ENCODE measurements around the gene NFASC.

Gene NFASC

GRCh38 chr1:205002705-205003104 is 132.0 kb downstream of the NFASC start:
- no peak overlapping the region for H3K9ac ChIP-seq (ENCODE audit: low read length)

GRCh38 chr1:205003358-205004131 is 132.9 kb downstream of the NFASC start:
- no peaks in the 10 kb centered on the region for H3K9me3 ChIP-seq (ENCODE audit: low read length)
- H3K27ac ChIP-seq (ENCODE audit: low read depth, low read length): no peak overlapping the region
- H3K27me3 ChIP-seq (ENCODE audit: control insufficient read depth in 1 of 2, insufficient read depth in 2 of 2, low read length in 2 of 2): no peaks in the 10 kb centered on the region
- H3K4me3 ChIP-seq (ENCODE audit: low read depth in 1 of 2, low read length in 2 of 2): no peak overlapping the region
- H3K9ac ChIP-seq (ENCODE audit: low read length): no peak overlapping the region
- H3K36me3 ChIP-seq (ENCODE audit: insufficient read depth, low read length): no peaks in the 10 kb centered on the region
- H3K4me1 ChIP-seq (ENCODE audit: insufficient read depth, low read length): peaks cover 6% of the 10 kb centered on the region

More at GRCh38 chr1:205002705-205003104, 132.0 kb downstream of the NFASC start:
- H3K27me3 ChIP-seq (ENCODE audit: control insufficient read depth in 1 of 2, insufficient read depth in 2 of 2, low read length in 2 of 2): no peaks in the 10 kb centered on the region
- no peaks in the 10 kb centered on the region for H3K36me3 ChIP-seq (ENCODE audit: insufficient read depth, low read length)
- H3K27ac ChIP-seq (ENCODE audit: low read depth, low read length): no peak overlapping the region
- H3K4me3 ChIP-seq (ENCODE audit: low read depth in 1 of 2, low read length in 2 of 2): no peak overlapping the region
- H3K4me1 ChIP-seq (ENCODE audit: insufficient read depth, low read length): peaks cover 11% of the 10 kb centered on the region
- H3K9me3 ChIP-seq (ENCODE audit: low read length): no peaks in the 10 kb centered on the region

- H3K36me3 ChIP-seq (ENCODE audit: insufficient read depth, low read length): no peaks in the 10 kb centered on the region
- H3K4me3 ChIP-seq (ENCODE audit: low read depth in 1 of 2, low read length in 2 of 2): no peak overlapping the region
- H3K27ac ChIP-seq (ENCODE audit: low read depth, low read length): no peak overlapping the region
- no peaks in the 10 kb centered on the region for H3K9me3 ChIP-seq (ENCODE audit: low read length)
- H3K4me1 ChIP-seq (ENCODE audit: insufficient read depth, low read length): peaks cover 6% of the 10 kb centered on the region
- H3K9ac ChIP-seq (ENCODE audit: low read length): no peak overlapping the region
- no peaks in the 10 kb centered on the region for H3K27me3 ChIP-seq (ENCODE audit: control insufficient read depth in 1 of 2, insufficient read depth in 2 of 2, low read length in 2 of 2)
These were observed 133.7 kb downstream of the NFASC start for GRCh38 chr1:205004351-205004750.

GRCh38 chr1:205008896-205009295 is 138.2 kb downstream of the NFASC start:
- Histone ChIP-seq H3K36me3 (ENCODE audit: insufficient read depth, low read length) (no peaks in the 10 kb centered on the region), H3K4me3 (ENCODE audit: low read depth in 1 of 2, low read length in 2 of 2) (no peak overlapping the region), H3K4me1 (ENCODE audit: insufficient read depth, low read length) (peaks cover 3% of the 10 kb centered on the region), H3K9ac (ENCODE audit: low read length) (no peak overlapping the region), H3K27ac (ENCODE audit: low read depth, low read length) (no peak overlapping the region), H3K27me3 (ENCODE audit: control insufficient read depth in 1 of 2, insufficient read depth in 2 of 2, low read length in 2 of 2) (no peaks in the 10 kb centered on the region), H3K9me3 (ENCODE audit: low read length) (no peaks in the 10 kb centered on the region)

- Histone ChIP-seq H3K4me1 (ENCODE audit: insufficient read depth, low read length) (peaks cover 4% of the 10 kb centered on the region), H3K36me3 (ENCODE audit: insufficient read depth, low read length) (no peaks in the 10 kb centered on the region), H3K4me3 (ENCODE audit: low read depth in 1 of 2, low read length in 2 of 2) (no peak overlapping the region), H3K9ac (ENCODE audit: low read length) (no peak overlapping the region), H3K27me3 (ENCODE audit: control insufficient read depth in 1 of 2, insufficient read depth in 2 of 2, low read length in 2 of 2) (no peaks in the 10 kb centered on the region), H3K9me3 (ENCODE audit: low read length) (no peaks in the 10 kb centered on the region), H3K27ac (ENCODE audit: low read depth, low read length) (no peak overlapping the region)
These were observed 139.0 kb downstream of the NFASC start for GRCh38 chr1:205009670-205010069.

GRCh38 chr1:205012391-205013140 is 141.9 kb downstream of the NFASC start:
- H3K4me1 ChIP-seq (ENCODE audit: insufficient read depth, low read length): peaks cover 4% of the 10 kb centered on the region
- no peak overlapping the region for H3K4me3 ChIP-seq (ENCODE audit: low read depth in 1 of 2, low read length in 2 of 2)
- H3K36me3 ChIP-seq (ENCODE audit: insufficient read depth, low read length): no peaks in the 10 kb centered on the region
- H3K9ac ChIP-seq (ENCODE audit: low read length): no peak overlapping the region
- no peaks in the 10 kb centered on the region for H3K27me3 ChIP-seq (ENCODE audit: control insufficient read depth in 1 of 2, insufficient read depth in 2 of 2, low read length in 2 of 2)
- no peak overlapping the region for H3K27ac ChIP-seq (ENCODE audit: low read depth, low read length)
- no peaks in the 10 kb centered on the region for H3K9me3 ChIP-seq (ENCODE audit: low read length)

- H3K27me3 ChIP-seq (ENCODE audit: control insufficient read depth in 1 of 2, insufficient read depth in 2 of 2, low read length in 2 of 2): no peaks in the 10 kb centered on the region
- no peaks in the 10 kb centered on the region for H3K9me3 ChIP-seq (ENCODE audit: low read length)
- no peak overlapping the region for H3K27ac ChIP-seq (ENCODE audit: low read depth, low read length)
- peaks cover 4% of the 10 kb centered on the region for H3K4me1 ChIP-seq (ENCODE audit: insufficient read depth, low read length)
- no peaks in the 10 kb centered on the region for H3K36me3 ChIP-seq (ENCODE audit: insufficient read depth, low read length)
- H3K9ac ChIP-seq (ENCODE audit: low read length): no peak overlapping the region
- no peak overlapping the region for H3K4me3 ChIP-seq (ENCODE audit: low read depth in 1 of 2, low read length in 2 of 2)
These were observed 143.2 kb downstream of the NFASC start for GRCh38 chr1:205013683-205014367.

GRCh38 chr1:205014783-205015182 is 144.1 kb downstream of the NFASC start:
- Histone ChIP-seq H3K36me3 (ENCODE audit: insufficient read depth, low read length) (no peaks in the 10 kb centered on the region), H3K27me3 (ENCODE audit: control insufficient read depth in 1 of 2, insufficient read depth in 2 of 2, low read length in 2 of 2) (no peaks in the 10 kb centered on the region), H3K4me3 (ENCODE audit: low read depth in 1 of 2, low read length in 2 of 2) (no peak overlapping the region), H3K9me3 (ENCODE audit: low read length) (no peaks in the 10 kb centered on the region), H3K9ac (ENCODE audit: low read length) (no peak overlapping the region), H3K27ac (ENCODE audit: low read depth, low read length) (no peak overlapping the region), H3K4me1 (ENCODE audit: insufficient read depth, low read length) (peaks cover 4% of the 10 kb centered on the region)

- Histone ChIP-seq H3K36me3 (ENCODE audit: insufficient read depth, low read length) (no peaks in the 10 kb centered on the region), H3K4me3 (ENCODE audit: low read depth in 1 of 2, low read length in 2 of 2) (no peak overlapping the region), H3K9me3 (ENCODE audit: low read length) (no peaks in the 10 kb centered on the region), H3K4me1 (ENCODE audit: insufficient read depth, low read length) (peaks cover 4% of the 10 kb centered on the region), H3K27me3 (ENCODE audit: control insufficient read depth in 1 of 2, insufficient read depth in 2 of 2, low read length in 2 of 2) (no peaks in the 10 kb centered on the region), H3K27ac (ENCODE audit: low read depth, low read length) (no peak overlapping the region), H3K9ac (ENCODE audit: low read length) (no peak overlapping the region)
These were observed 144.6 kb downstream of the NFASC start for GRCh38 chr1:205015241-205015640.

GRCh38 chr1:205016075-205016474 is 145.4 kb downstream of the NFASC start:
- H3K36me3 ChIP-seq (ENCODE audit: insufficient read depth, low read length): no peaks in the 10 kb centered on the region
- H3K9ac ChIP-seq (ENCODE audit: low read length): no peak overlapping the region
- no peaks in the 10 kb centered on the region for H3K27me3 ChIP-seq (ENCODE audit: control insufficient read depth in 1 of 2, insufficient read depth in 2 of 2, low read length in 2 of 2)
- H3K4me1 ChIP-seq (ENCODE audit: insufficient read depth, low read length): peaks cover 4% of the 10 kb centered on the region
- no peak overlapping the region for H3K27ac ChIP-seq (ENCODE audit: low read depth, low read length)
- H3K9me3 ChIP-seq (ENCODE audit: low read length): no peaks in the 10 kb centered on the region
- no peak overlapping the region for H3K4me3 ChIP-seq (ENCODE audit: low read depth in 1 of 2, low read length in 2 of 2)

- no peaks in the 10 kb centered on the region for H3K27me3 ChIP-seq (ENCODE audit: control insufficient read depth in 1 of 2, insufficient read depth in 2 of 2, low read length in 2 of 2)
- no peaks in the 10 kb centered on the region for H3K36me3 ChIP-seq (ENCODE audit: insufficient read depth, low read length)
- H3K4me3 ChIP-seq (ENCODE audit: low read depth in 1 of 2, low read length in 2 of 2): no peak overlapping the region
- no peak overlapping the region for H3K27ac ChIP-seq (ENCODE audit: low read depth, low read length)
- no peak overlapping the region for H3K9ac ChIP-seq (ENCODE audit: low read length)
- no peaks in the 10 kb centered on the region for H3K9me3 ChIP-seq (ENCODE audit: low read length)
- peaks cover 4% of the 10 kb centered on the region for H3K4me1 ChIP-seq (ENCODE audit: insufficient read depth, low read length)
These were observed 145.9 kb downstream of the NFASC start for GRCh38 chr1:205016584-205016983.

Measured in muscle layer of colon (tissue), 2 donors.